Lower leg skin (tissue), 4 donors: ENCODE results near the gene NABP1. TPM values are rescaled to one million over a fixed set of nuclear protein-coding genes. Genes with fewer than 3 reads are reported as not detected.

Experiments
- DNase-seq, 2 donors: peaks; one replicate each; pipeline ENCODE4 v3.0.0-alpha.2; 2019; ENCODE audit warnings: low spot score in 2 of 2
- H3K4me3 ChIP-seq: fragments of 200-600 bp; sonication (generic); 2 replicates; pipeline ENCODE4 v1.5.1; 2017; ENCODE audit warnings: mild to moderate bottlenecking, low read depth; ENCODE audit not compliant: poor library complexity, severe bottlenecking
- CTCF ChIP-seq, 3 donors: fragments of 450-650 bp; IDR thresholded peaks; one replicate each; pipeline ENCODE4 v1.5.1; 2016; ENCODE audit warnings: antibody characterized with exemption in 3 of 3, mild to moderate bottlenecking in 3 of 3, moderate library complexity in 2 of 3
- POLR2A ChIP-seq, 2 donors: fragments of 450-650 bp; IDR thresholded peaks; one replicate each; pipeline ENCODE4 v1.6.1; 2016 to 2017; ENCODE audit warnings: antibody characterized with exemption in 2 of 2, mild to moderate bottlenecking in 1 of 2, moderate library complexity in 1 of 2
- WGBS, 2 donors: methylation state at CpG; one replicate each; pipeline ENCODE4 v1.1.5; 2018; 5-methylcytosine and 5-hydroxymethylcytosine counted together
- intact Hi-C: fragments of 100-400 bp; cut with DNase I; formaldehyde crosslinking; loops from one replicate; pipeline ENCODE4 v1.15.0; 2023; ENCODE audit warnings: low total_unique reads
- total RNA-seq, 4 donors: library from RNA; depleted of rRNA; stranded (reverse); fragments of >200 nt; gene quantifications; one replicate each; pipeline ENCODE4 v1.1.0, GENCODE V29; 2016

NABP1 gene
- total RNA-seq, 4 donors from 2014 or later = 6.2 to 38.0 (median 9.5) TPM

DNA sequence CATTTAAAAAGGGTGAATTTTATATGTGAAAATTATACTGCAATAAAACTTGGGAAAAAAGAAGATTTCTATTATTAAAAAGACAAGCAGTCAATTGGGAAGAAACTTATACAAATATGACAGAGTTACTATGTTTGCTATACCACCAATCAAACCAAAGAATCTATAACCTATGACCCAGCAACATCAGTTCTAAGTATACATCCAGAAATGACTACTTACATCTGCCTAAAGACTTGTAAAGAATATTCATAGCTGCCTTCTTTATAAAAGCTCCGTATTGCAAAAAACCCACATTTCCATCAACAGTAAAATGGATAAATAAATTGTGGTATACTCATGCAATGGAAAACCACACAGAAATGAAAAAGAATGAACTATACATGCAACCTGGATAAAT lies 32.9 kb upstream of the NABP1 start:
- TF ChIP-seq CTCF (IDR thresholded peaks at IDR 0.05) = no peak
- no peak for TF ChIP-seq POLR2A (IDR thresholded peaks at IDR 0.05)
- intact Hi-C loops = no loop called here
- no peak overlapping the region for H3K4me3 ChIP-seq
- no peak for DNase-seq
- 94 to 96% methylated on average over 1 of the region's 1 CpG for WGBS, 2 donors

GRCh38 chr2:191645434-191646162 lies 32.3 kb upstream of the NABP1 start:
- no peak for TF ChIP-seq CTCF (IDR thresholded peaks at IDR 0.05)
- no peak for TF ChIP-seq POLR2A (IDR thresholded peaks at IDR 0.05)
- no peak for DNase-seq
- intact Hi-C loops = no loop called here
- H3K4me3 ChIP-seq = no peak overlapping the region
- WGBS, 2 donors = 29 to 33% methylated on average over 2 of the region's 2 CpGs

- H3K4me3 ChIP-seq = no peak overlapping the region
- TF ChIP-seq CTCF (IDR thresholded peaks at IDR 0.05) (no peak), POLR2A (IDR thresholded peaks at IDR 0.05) (no peak)
- DNase-seq = peak in 1 of 2 donors; percentile 34
- WGBS, 2 donors = 49 to 55% methylated on average over 6 of the region's 6 CpGs
- intact Hi-C loops = no loop called here
Observed at GRCh38 chr2:191646163-191646902, 31.6 kb upstream of the NABP1 start.

- intact Hi-C loops = no loop called here
- no peak overlapping the region for H3K4me3 ChIP-seq
- TF ChIP-seq CTCF (IDR thresholded peaks at IDR 0.05) (no peak), POLR2A (IDR thresholded peaks at IDR 0.05) (no peak)
- WGBS, 2 donors = 61 to 65% methylated on average over 2 of the region's 2 CpGs
- DNase-seq = no peak
Observed at GRCh38 chr2:191649519-191649918, 28.4 kb upstream of the NABP1 start.

DNA sequence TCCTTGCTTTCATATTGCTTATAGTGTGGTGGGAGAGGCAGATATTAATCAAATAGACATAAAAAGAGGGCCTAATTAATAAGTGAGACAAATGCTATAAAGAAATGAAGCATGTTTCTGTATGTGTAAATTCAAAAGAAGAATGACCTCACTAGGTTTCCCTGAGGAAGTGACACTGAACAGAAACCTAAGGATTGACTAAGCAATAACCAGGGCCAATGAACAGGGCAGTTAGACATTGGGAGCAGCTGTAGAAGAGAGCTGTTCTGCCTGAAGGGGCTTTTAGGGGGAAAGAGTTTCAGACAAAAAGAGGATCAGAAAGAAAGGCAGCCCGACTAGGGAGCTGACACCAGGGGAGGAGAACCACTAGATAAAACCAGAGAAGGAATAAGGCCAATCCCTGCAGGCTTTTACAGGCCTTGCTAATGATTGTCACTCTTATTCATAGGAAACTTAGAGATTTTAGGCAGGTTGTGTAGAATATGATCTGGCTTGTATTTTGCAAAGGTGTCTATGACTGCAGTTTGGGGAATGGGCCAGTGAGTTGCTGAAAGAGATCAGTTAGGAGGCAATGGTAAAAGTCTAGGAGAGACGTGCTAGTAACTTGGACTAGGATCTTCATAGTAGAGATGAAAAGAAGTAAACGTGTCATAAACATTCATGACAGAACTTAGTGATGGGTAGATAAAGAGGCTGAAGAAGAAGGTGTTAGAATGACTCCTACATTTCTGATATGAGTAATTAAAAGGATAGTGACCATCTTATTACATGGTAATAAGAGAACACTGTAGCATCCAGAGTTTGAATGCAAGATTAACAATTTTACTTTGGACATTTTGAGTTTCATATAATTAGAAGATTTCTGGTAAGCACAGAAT lies 26.8 kb upstream of the NABP1 start:
- H3K4me3 ChIP-seq = no peak overlapping the region
- TF ChIP-seq POLR2A (IDR thresholded peaks at IDR 0.05) (no peak), CTCF (IDR thresholded peaks at IDR 0.05) (no peak)
- no peak for DNase-seq
- 52 to 57% methylated on average over 3 of the region's 3 CpGs for WGBS, 2 donors
- intact Hi-C loops = no loop called here
